Left colon (tissue), 2 donors: ENCODE results near the gene FBLN1. TPM values are rescaled to one million over a fixed set of nuclear protein-coding genes. Genes with fewer than 3 reads are reported as not detected.
"Not testable (repeated sequence)": the region's sequence is repeated elsewhere in the genome, so short reads cannot be mapped to it uniquely, and the experiment has no call there.

Source experiments
- ATAC-seq: fragments of 200-7000 bp; cut with Tn5 transposase; one replicate; pipeline ENCODE4 v1.9.1; 2020; ENCODE audit warnings: mild to moderate bottlenecking, moderate library complexity
- DNase-seq, 2 donors: peaks; one replicate each; pipeline ENCODE4 v3.0.0-alpha.2; 2020
- intact Hi-C, 2 donors: fragments of 100-400 bp; cut with DNase I in 1 of 2; cut with micrococcal nuclease in 1 of 2; formaldehyde crosslinking; loops; one replicate each; pipeline versions ENCODE4 v1.11.2 to v1.14.0; 2022; cut with DNase I, micrococcal nuclease
- total RNA-seq, 2 donors: library from RNA; stranded (reverse); fragmentation: NEBNext Ultra II Directional; extraction: Animal tissue kit (Norgen Biotek cat#: 25700); gene quantifications; one replicate each; pipeline ENCODE4 v1.2.1, GENCODE V29; 2021
- donor health status: DM: no; HTN: no; CAD: no.
- donor health status: DM: yes; HTN: yes; CAD: no.

FBLN1 gene
- total RNA-seq, 2 donors from 2014 or later, result 51.8 to 114 TPM

GRCh38 chr22:45608045-45608444 is 105.4 kb downstream of the FBLN1 start:
- ATAC-seq, DNase-seq, intact Hi-C loops: not testable (repeated sequence)

GRCh38 chr22:45608763-45609180 is 106.1 kb downstream of the FBLN1 start:
- ATAC-seq (no peak), DNase-seq (no peak)
- intact Hi-C loops, result no loop called here

- ATAC-seq (no peak), DNase-seq (peak in 1 of 2 donors; percentile 42)
- intact Hi-C loops, result no loop called here
Observed at GRCh38 chr22:45612451-45612901, 109.8 kb downstream of the FBLN1 start.

GRCh38 chr22:45612940-45613339 is 110.3 kb downstream of the FBLN1 start:
- no peak for DNase-seq
- ATAC-seq, result no peak
- intact Hi-C loops, result no loop called here

GRCh38 chr22:45615364-45615763 is 112.7 kb downstream of the FBLN1 start:
- DNase-seq (no peak), ATAC-seq (no peak)
- intact Hi-C loops, result no loop called here

GRCh38 chr22:45616432-45616831 is 113.7 kb downstream of the FBLN1 start:
- intact Hi-C loops, result no loop called here
- ATAC-seq, result no peak
- no peak for DNase-seq

- intact Hi-C loops, result no loop called here
- peak; percentile 59 for ATAC-seq
- no peak for DNase-seq
Observed at GRCh38 chr22:45617948-45618347, 115.3 kb downstream of the FBLN1 start.

- DNase-seq (no peak), ATAC-seq (no peak)
- intact Hi-C loops, result no loop called here
Observed at GRCh38 chr22:45620706-45621105, 118.0 kb downstream of the FBLN1 start.

- ATAC-seq (no peak), DNase-seq (no peak)
- intact Hi-C loops, result no loop called here
Observed at GRCh38 chr22:45621836-45622600, 119.3 kb downstream of the FBLN1 start.

- intact Hi-C loops, DNase-seq, ATAC-seq: not testable (repeated sequence)
Observed at GRCh38 chr22:45623464-45624145, 120.9 kb downstream of the FBLN1 start.

- intact Hi-C loops, result no loop called here
- ATAC-seq (peak; percentile 97), DNase-seq (peak; percentile 85 to 88)
Observed at GRCh38 chr22:45626198-45626651, 123.5 kb downstream of the FBLN1 start.

- intact Hi-C loops, result no loop called here
- ATAC-seq, result no peak
- no peak for DNase-seq
Observed at GRCh38 chr22:45627489-45628233, 125.0 kb downstream of the FBLN1 start.

GRCh38 chr22:45628515-45628914 is 125.8 kb downstream of the FBLN1 start:
- intact Hi-C loops, result no loop called here
- peak; percentile 23 for ATAC-seq
- DNase-seq, result no peak

- peak; percentile 10 for ATAC-seq
- no peak for DNase-seq
- intact Hi-C loops, result no loop called here
Observed at GRCh38 chr22:45629469-45630089, 126.9 kb downstream of the FBLN1 start.

GRCh38 chr22:45630436-45630835 is 127.8 kb downstream of the FBLN1 start:
- intact Hi-C loops, result no loop called here
- no peak for ATAC-seq
- no peak for DNase-seq

- DNase-seq, result no peak
- ATAC-seq, result no peak
- intact Hi-C loops, result no loop called here
Observed at GRCh38 chr22:45631140-45631840, 128.6 kb downstream of the FBLN1 start.

- DNase-seq, result no peak
- intact Hi-C loops, result no loop called here
- no peak for ATAC-seq
Observed at GRCh38 chr22:45631841-45632238, 129.2 kb downstream of the FBLN1 start.

- DNase-seq (no peak), ATAC-seq (no peak)
- intact Hi-C loops, result no loop called here
Observed at GRCh38 chr22:45632791-45633515, 130.3 kb downstream of the FBLN1 start.
